ENCODE results near the gene DLGAP1. TPM values are rescaled to one million over a fixed set of nuclear protein-coding genes. Genes with fewer than 3 reads are reported as not detected.

Gene DLGAP1
- total RNA-seq, 2 experiments from 2014 or later: not detected

GRCh38 chr18:3716116-3716660 lies 738.9 kb downstream of the DLGAP1 start:
- H3K27ac Mint-ChIP-seq: no peak overlapping the region
- no peak for ATAC-seq
- POLR2A ChIA-PET: no interaction called here
- no peak overlapping the region for H3K4me3 Mint-ChIP-seq
- CTCF ChIA-PET: no interaction called here
- peaks cover 12% of the 10 kb centered on the region for H3K27me3 Mint-ChIP-seq (ENCODE audit: low read depth)
- no peaks in the 10 kb centered on the region for H3K36me3 Mint-ChIP-seq (ENCODE audit: low read depth)
- no peaks in the 10 kb centered on the region for H3K9me3 Mint-ChIP-seq (ENCODE audit: insufficient read depth)
- no peak for DNase-seq
- no peaks in the 10 kb centered on the region for H3K4me1 Mint-ChIP-seq (ENCODE audit: low read depth)

GRCh38 chr18:3715231-3716080 lies 739.7 kb downstream of the DLGAP1 start:
- Mint-ChIP-seq H3K27me3 (ENCODE audit: low read depth) (peaks cover 16% of the 10 kb centered on the region), H3K27ac (no peak overlapping the region), H3K9me3 (ENCODE audit: insufficient read depth) (no peaks in the 10 kb centered on the region), H3K36me3 (ENCODE audit: low read depth) (no peaks in the 10 kb centered on the region), H3K4me3 (no peak overlapping the region), H3K4me1 (ENCODE audit: low read depth) (no peaks in the 10 kb centered on the region)
- ChIA-PET POLR2A (no interaction called here), CTCF (interaction anchor here (1.3 kb wide), 1 partner anchor 12 kb away, joined by 5 read pairs; no protein-coding TSS in a partner anchor)
- ATAC-seq: no peak
- no peak for DNase-seq

GRCh38 chr18:3713708-3714107 lies 741.4 kb downstream of the DLGAP1 start:
- Mint-ChIP-seq H3K27me3 (ENCODE audit: low read depth) (peaks cover 19% of the 10 kb centered on the region), H3K36me3 (ENCODE audit: low read depth) (no peaks in the 10 kb centered on the region), H3K9me3 (ENCODE audit: insufficient read depth) (no peaks in the 10 kb centered on the region), H3K4me3 (no peak overlapping the region), H3K4me1 (ENCODE audit: low read depth) (no peaks in the 10 kb centered on the region), H3K27ac (no peak overlapping the region)
- CTCF ChIA-PET: no interaction called here
- POLR2A ChIA-PET: no interaction called here
- ATAC-seq (no peak), DNase-seq (no peak)

GRCh38 chr18:3713166-3713565 lies 741.9 kb downstream of the DLGAP1 start:
- Mint-ChIP-seq H3K4me3 (no peak overlapping the region), H3K27me3 (ENCODE audit: low read depth) (peaks cover 16% of the 10 kb centered on the region), H3K27ac (no peak overlapping the region), H3K9me3 (ENCODE audit: insufficient read depth) (no peaks in the 10 kb centered on the region), H3K36me3 (ENCODE audit: low read depth) (no peaks in the 10 kb centered on the region), H3K4me1 (ENCODE audit: low read depth) (no peaks in the 10 kb centered on the region)
- CTCF ChIA-PET: no interaction called here
- POLR2A ChIA-PET: no interaction called here
- DNase-seq (no peak), ATAC-seq (no peak)

- CTCF ChIA-PET: no interaction called here
- H3K36me3 Mint-ChIP-seq (ENCODE audit: low read depth): no peaks in the 10 kb centered on the region
- no peak overlapping the region for H3K27ac Mint-ChIP-seq
- DNase-seq (no peak), ATAC-seq (no peak)
- H3K4me3 Mint-ChIP-seq: no peak overlapping the region
- H3K4me1 Mint-ChIP-seq (ENCODE audit: low read depth): no peaks in the 10 kb centered on the region
- H3K9me3 Mint-ChIP-seq (ENCODE audit: insufficient read depth): no peaks in the 10 kb centered on the region
- peaks cover 16% of the 10 kb centered on the region for H3K27me3 Mint-ChIP-seq (ENCODE audit: low read depth)
- POLR2A ChIA-PET: no interaction called here
Measured at GRCh38 chr18:3712491-3712890, 742.6 kb downstream of the DLGAP1 start.

GRCh38 chr18:3710712-3711301 lies 744.3 kb downstream of the DLGAP1 start:
- Mint-ChIP-seq H3K9me3 (ENCODE audit: insufficient read depth) (no peaks in the 10 kb centered on the region), H3K27ac (no peak overlapping the region), H3K36me3 (ENCODE audit: low read depth) (no peaks in the 10 kb centered on the region), H3K4me1 (ENCODE audit: low read depth) (no peaks in the 10 kb centered on the region), H3K4me3 (no peak overlapping the region), H3K27me3 (ENCODE audit: low read depth) (peaks cover 16% of the 10 kb centered on the region)
- ChIA-PET POLR2A (no interaction called here), CTCF (interaction anchor here (0.8 to 1.1 kb wide), 2 partner anchors 12 to 61 kb away, joined by 3 to 4 read pairs; no protein-coding TSS in a partner anchor)
- DNase-seq: no peak
- ATAC-seq: no peak

GRCh38 chr18:3709205-3709604 lies 745.9 kb downstream of the DLGAP1 start:
- H3K9me3 Mint-ChIP-seq (ENCODE audit: insufficient read depth): no peaks in the 10 kb centered on the region
- H3K27me3 Mint-ChIP-seq (ENCODE audit: low read depth): peaks cover 7% of the 10 kb centered on the region
- CTCF ChIA-PET: interaction anchor here (0.6 kb wide), 1 partner anchor 407 kb away, joined by 3 read pairs; no protein-coding TSS in a partner anchor
- DNase-seq (no peak), ATAC-seq (no peak)
- no peaks in the 10 kb centered on the region for H3K36me3 Mint-ChIP-seq (ENCODE audit: low read depth)
- no peaks in the 10 kb centered on the region for H3K4me1 Mint-ChIP-seq (ENCODE audit: low read depth)
- POLR2A ChIA-PET: no interaction called here
- no peak overlapping the region for H3K27ac Mint-ChIP-seq
- no peak overlapping the region for H3K4me3 Mint-ChIP-seq

- no peak for DNase-seq
- H3K4me3 Mint-ChIP-seq: no peak overlapping the region
- H3K27ac Mint-ChIP-seq: no peak overlapping the region
- H3K27me3 Mint-ChIP-seq (ENCODE audit: low read depth): peaks cover 12% of the 10 kb centered on the region
- no peak for ATAC-seq
- no peaks in the 10 kb centered on the region for H3K9me3 Mint-ChIP-seq (ENCODE audit: insufficient read depth)
- CTCF ChIA-PET: interaction anchor here (0.8 kb wide), 1 partner anchor 14 kb away, joined by 3 read pairs; no protein-coding TSS in a partner anchor
- no peaks in the 10 kb centered on the region for H3K36me3 Mint-ChIP-seq (ENCODE audit: low read depth)
- H3K4me1 Mint-ChIP-seq (ENCODE audit: low read depth): no peaks in the 10 kb centered on the region
- POLR2A ChIA-PET: no interaction called here
Measured at GRCh38 chr18:3706279-3707097, 748.6 kb downstream of the DLGAP1 start.

- Mint-ChIP-seq H3K4me3 (no peak overlapping the region), H3K36me3 (ENCODE audit: low read depth) (no peaks in the 10 kb centered on the region), H3K27me3 (ENCODE audit: low read depth) (peaks cover 11% of the 10 kb centered on the region), H3K4me1 (ENCODE audit: low read depth) (no peaks in the 10 kb centered on the region), H3K9me3 (ENCODE audit: insufficient read depth) (no peaks in the 10 kb centered on the region), H3K27ac (no peak overlapping the region)
- POLR2A ChIA-PET: no interaction called here
- ATAC-seq: no peak
- CTCF ChIA-PET: interaction anchor here (0.6 to 1.7 kb wide), 2 partner anchors 11 to 426 kb away, joined by 3 to 4 read pairs; no protein-coding TSS in a partner anchor
- DNase-seq: no peak
Measured at GRCh38 chr18:3704556-3705344, 750.4 kb downstream of the DLGAP1 start.

- no peak for ATAC-seq
- Mint-ChIP-seq H3K27ac (no peak overlapping the region), H3K27me3 (ENCODE audit: low read depth) (peaks cover 12% of the 10 kb centered on the region), H3K4me3 (no peak overlapping the region), H3K4me1 (ENCODE audit: low read depth) (no peaks in the 10 kb centered on the region), H3K9me3 (ENCODE audit: insufficient read depth) (no peaks in the 10 kb centered on the region), H3K36me3 (ENCODE audit: low read depth) (no peaks in the 10 kb centered on the region)
- ChIA-PET CTCF (interaction anchor here (0.7 to 1.7 kb wide), 4 partner anchors 10 to 422 kb away, joined by 3 to 5 read pairs (median 4); no protein-coding TSS in a partner anchor), POLR2A (no interaction called here)
- DNase-seq: peak; percentile 27
Measured at GRCh38 chr18:3703732-3704176, 751.4 kb downstream of the DLGAP1 start.
